IPS DF 4.7 (cell line): ENCODE data around the gene CEP19.
"Not testable (repeated sequence)": the region's sequence is repeated elsewhere in the genome, so short reads cannot be mapped to it uniquely, and the experiment has no call there.

ENCODE experiments used
- DNase-seq: peaks from one replicate; pipeline ENCODE4 v3.0.0-alpha.2; 2013; ENCODE audit warnings: low spot score; ENCODE audit errors: extremely low read depth

CEP19 gene, protein sequence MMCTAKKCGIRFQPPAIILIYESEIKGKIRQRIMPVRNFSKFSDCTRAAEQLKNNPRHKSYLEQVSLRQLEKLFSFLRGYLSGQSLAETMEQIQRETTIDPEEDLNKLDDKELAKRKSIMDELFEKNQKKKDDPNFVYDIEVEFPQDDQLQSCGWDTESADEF

DNA sequence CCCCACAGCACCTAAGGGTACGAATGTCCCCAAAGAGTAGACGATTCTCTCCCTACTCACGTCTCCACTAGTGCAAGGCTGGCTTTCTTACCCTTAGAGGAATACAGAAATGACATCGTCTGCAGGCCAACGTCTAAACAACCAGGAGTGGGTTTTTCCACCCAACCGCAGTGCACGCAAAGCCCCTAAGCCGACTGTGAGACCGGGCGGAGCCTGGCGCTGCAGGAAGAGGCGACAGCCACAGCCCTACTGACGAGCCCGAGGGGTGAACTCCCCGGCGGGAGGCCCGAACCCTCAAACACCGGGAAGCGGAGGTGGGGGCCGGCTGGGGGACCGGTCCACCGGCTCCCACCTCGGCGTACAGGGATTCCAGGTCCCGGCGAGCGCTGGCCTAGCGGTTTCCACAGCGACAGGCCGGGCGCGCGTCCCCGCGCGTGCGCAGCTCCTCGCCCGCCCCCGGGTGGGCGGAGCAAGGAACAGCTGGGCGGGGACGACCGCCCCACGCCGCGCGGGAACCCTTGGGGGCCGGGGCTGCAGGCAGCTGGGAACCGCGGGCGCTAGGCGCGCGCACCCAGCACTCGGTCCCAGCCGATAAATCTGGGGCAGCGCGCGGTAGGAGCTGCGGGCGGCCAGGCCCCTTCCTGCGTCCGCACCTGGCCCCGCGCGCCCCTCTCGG lies at the start of gene CEP19, which contains the start of gene PIGX:
Gene CEP19, minus strand, starts transcription at position 413 of the 676 bp plus-strand sequence. CDS start 3,593 bp downstream, outside the sequence.
Gene PIGX, plus strand, starts transcription at position 540 of the 676 bp plus-strand sequence.
- DNase-seq = no peak

- no peak for DNase-seq
Measured at GRCh38 chr3:196757876-196758739, 46.1 kb upstream of the CEP19 start.

DNA sequence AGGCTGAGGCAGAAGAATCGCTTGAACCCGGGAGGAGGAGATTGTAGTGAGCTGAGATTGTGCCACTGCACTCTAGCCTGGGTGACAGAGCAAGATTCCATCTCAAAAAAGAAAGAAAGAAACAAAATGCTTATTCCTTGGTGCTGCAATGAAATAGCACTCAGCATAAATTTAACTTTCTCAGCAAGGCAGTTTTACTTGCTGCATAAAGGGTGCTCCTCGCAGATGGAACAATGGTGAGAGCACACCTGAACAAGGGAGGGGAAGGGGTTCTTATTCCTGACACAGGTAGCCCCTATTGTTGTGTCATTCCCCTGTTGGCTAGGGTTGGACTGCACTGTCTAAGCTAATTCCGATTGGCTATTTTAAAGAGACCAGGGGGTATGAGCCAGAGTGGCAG lies 44.7 kb upstream of the CEP19 start:
- no peak for DNase-seq

GRCh38 chr3:196754091-196754981 lies 42.3 kb upstream of the CEP19 start:
- DNase-seq = no peak

- DNase-seq = no peak
Measured at GRCh38 chr3:196753201-196753600, 41.2 kb upstream of the CEP19 start.

DNA sequence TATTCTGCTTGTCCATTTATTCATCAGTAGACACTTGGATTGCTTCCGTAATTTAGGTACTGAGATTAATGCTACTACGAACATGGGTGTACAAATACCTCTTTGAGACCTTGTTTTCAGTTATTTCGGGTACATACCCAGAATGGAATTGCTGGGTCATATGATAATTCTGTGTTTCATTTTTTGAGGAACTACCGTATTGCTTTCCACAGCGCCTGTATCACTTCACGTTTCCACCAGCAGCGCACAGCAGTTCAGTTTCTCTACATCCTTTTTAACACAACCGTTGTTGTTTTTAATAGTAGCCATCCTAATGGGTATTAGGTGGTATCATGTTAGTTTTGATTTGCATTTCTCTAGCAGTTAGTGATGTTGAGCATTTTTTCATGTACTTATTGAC lies 37.1 kb upstream of the CEP19 start:
- DNase-seq = no peak

- DNase-seq = not testable (repeated sequence)
Measured at GRCh38 chr3:196743569-196743968, 31.5 kb upstream of the CEP19 start.

DNA sequence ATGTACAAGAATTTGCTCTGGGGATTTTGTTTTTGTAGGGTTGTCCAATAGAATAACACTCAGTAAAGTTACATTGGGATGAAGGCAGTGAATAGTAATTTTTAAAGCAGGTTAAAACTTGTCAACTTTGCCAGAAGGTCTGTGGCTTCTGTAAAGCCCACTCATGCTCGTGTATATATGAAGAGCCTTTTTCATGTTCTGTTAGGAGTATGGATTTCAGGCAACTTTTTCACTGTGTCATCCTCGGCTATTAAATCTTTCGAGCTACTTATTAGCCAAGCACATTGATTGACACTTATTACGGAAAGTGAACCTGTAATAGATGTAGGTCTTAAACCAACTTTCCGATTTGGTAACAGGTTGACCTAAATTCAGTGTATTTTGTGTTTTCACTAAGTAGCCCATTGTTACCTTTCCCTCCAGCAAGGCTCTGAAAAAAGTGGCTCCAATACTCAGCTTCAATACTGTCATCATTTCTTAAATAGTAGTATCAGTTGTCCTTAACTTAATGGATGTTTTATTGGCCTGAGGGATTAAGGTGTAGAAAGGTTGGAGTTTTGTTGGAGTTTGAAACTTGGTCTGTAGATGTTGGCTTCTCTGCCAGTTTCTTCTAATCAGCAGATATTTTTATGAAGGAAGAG lies 29.3 kb upstream of the CEP19 start:
- no peak for DNase-seq

DNA sequence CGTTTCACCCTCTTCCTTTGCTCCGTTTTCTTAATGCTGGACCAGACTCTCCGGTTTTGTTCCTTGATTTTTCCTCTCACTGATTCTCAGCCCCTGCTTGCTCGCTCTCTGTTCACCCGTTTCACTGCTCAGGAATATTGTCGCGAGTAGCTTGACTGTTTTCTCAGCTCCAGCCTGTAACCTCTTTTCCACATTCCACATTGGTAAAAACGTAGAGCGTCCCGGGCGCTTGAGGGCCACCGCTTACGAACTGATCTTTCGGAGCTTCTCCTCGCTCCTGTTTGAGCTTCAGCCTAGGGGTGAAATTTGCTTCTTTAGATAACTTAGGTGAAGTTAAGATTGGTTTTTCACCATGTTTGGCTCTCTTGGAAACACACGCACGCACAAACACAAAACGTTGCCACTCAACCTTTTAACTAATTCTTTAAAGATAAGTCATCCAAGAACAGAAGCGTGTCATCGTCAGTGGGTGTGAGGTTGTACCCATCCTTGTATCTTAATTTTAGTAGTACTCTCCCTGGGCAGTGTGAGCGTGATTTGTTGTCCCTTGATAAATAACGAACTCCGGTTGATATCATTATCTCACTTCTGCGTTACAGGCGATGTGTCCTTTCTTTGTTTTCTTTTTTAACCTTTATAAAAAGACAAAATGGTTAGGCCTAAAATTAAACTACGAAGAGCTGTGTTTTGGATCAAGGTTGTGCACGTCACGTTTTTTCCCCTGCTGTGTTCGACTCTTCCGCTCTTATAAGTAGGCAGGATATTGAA lies 28.6 kb upstream of the CEP19 start:
- no peak for DNase-seq

- DNase-seq = peak; percentile 46
Measured at GRCh38 chr3:196739671-196740480, 27.8 kb upstream of the CEP19 start, which contains the start of gene PAK2. PAK2 (plus strand) TSS chr3:196739857; CDS start chr3:196782647, 42,790 bp downstream.

GRCh38 chr3:196737655-196738054 lies 25.6 kb upstream of the CEP19 start:
- no peak for DNase-seq

- no peak for DNase-seq
Measured at GRCh38 chr3:196736670-196737374, 24.8 kb upstream of the CEP19 start.

DNA sequence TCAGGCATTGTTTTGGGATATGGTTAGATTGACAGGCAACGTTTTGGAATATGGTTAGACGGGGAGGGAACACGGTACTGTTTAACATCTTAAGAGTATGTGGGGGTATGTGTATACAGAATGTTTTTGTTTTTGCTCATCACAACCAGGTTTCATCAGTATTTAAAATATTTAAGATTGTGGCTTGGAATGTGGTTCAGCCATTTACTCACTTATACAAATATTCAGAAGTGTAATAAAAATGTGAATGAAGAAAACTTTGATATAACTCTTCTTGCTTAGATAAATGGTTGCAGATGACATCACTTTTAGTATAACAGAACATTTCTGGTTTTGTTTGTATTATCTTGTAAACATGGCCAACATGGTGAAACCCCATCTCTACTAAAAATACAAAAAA lies 23.7 kb upstream of the CEP19 start:
- DNase-seq = no peak

DNA sequence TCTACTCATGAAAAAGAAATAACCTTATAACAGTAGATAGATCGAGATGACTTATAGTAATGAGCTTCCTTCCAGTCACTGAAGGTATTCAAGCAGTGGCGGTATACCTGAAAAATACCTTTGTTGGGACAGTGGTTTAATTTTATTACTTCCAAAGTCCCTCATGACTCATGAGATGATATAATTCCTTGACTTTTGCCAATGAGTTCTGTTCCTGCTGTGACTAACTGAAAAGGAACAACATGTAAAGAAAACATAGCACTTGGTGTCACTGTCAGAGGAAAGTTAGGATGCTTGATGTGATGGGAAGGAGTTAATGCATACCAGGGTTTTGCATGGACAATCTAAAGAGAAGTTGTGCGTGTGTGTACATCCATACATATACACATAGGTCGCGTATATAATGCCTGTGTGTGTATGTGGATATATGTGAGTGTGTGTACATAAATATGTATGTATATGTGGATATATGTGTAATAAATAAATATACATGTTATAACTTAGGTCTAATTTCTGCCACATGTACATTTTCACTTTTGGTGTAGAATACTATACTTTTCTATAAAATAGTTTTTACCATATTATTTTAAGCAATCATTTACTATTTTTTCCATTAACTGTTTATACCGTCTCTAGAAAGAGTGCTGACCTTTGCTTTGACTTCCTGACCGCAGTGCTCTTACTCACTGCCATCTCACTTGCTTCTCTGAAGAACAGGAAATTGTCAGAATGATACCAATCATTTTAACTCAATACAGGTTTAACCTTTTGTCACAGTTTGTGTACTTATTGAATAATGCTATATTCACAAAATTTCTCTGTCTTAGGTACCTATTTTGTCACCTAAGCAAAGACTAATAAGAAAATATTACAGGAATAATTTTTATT lies 15.0 kb upstream of the CEP19 start:
- no peak for DNase-seq

GRCh38 chr3:196721097-196721496 lies 9.0 kb upstream of the CEP19 start:
- DNase-seq = no peak

DNA sequence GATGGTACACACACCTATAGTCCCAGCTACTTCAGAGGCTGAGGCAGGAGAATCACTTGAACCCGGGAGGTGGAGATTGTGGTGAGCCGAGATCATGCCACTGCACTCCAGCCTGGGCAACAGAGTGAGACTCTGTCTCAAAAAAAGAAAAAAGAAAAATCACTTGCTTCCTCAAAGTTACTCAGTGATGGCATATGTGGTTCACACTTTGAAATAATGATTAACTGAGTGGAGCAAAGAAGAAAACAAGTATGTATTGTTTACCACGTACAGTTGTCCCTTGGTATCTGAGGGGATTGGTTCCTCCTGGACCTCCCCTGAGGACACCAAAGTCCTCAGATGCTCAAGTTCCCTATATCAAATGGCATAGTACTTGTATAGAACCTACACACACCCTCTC lies 5.1 kb upstream of the CEP19 start:
- not testable (repeated sequence) for DNase-seq
